Right ventricle myocardium superior (tissue), 1 donor: ENCODE data around the gene TADA2B. TPM values are rescaled to one million over a fixed set of nuclear protein-coding genes. Genes with fewer than 3 reads are reported as not detected.
"Not testable (repeated sequence)": the region's sequence is repeated elsewhere in the genome, so short reads cannot be mapped to it uniquely, and the experiment has no call there.

ENCODE experiments used
- ATAC-seq: fragments of 200-7000 bp; cut with Tn5 transposase; one replicate; pipeline ENCODE4 v1.9.1; 2020; ENCODE audit warnings: mild to moderate bottlenecking; ENCODE audit not compliant: poor library complexity
- DNase-seq: peaks from one replicate; pipeline ENCODE4 v3.0.0-alpha.2; 2020
- intact Hi-C: fragments of 100-400 bp; cut with DNase I; formaldehyde crosslinking; loops from one replicate; pipeline ENCODE4 v1.11.2; 2022
- total RNA-seq: library from RNA; stranded (reverse); fragmentation: NEBNext Ultra II Directional; extraction: Animal tissue kit (Norgen Biotek cat#: 25700); gene quantifications from one replicate; pipeline ENCODE4 v1.2.1, GENCODE V29; 2021
- donor health status: DM: no; HTN: yes; CAD: no; lungs with severe emphysema.

The TADA2B gene
- total RNA-seq, 1 donor from 2014 or later: 35.5 TPM

- DNase-seq (no peak), ATAC-seq (no peak)
- intact Hi-C loops: no loop called here
Measured at GRCh38 chr4:7068279-7068842, 25.2 kb downstream of the TADA2B start.

- ATAC-seq: peak; percentile 2
- DNase-seq: no peak
- intact Hi-C loops: no loop called here
Measured at GRCh38 chr4:7068883-7069282, 25.7 kb downstream of the TADA2B start.

GRCh38 chr4:7070729-7071511 is 27.7 kb downstream of the TADA2B start:
- DNase-seq: peak; percentile 87
- intact Hi-C loops: loop anchor here (2.0 to 5.0 kb wide), 2 partner anchors 96 to 164 kb away; partner anchors contain the start of gene TBC1D14
- ATAC-seq: peak; percentile 14

- DNase-seq: no peak
- no peak for ATAC-seq
- intact Hi-C loops: loop anchor here (5.0 kb wide), 1 partner anchor 166 kb away; the partner anchor contains the start of gene TBC1D14
Measured at GRCh38 chr4:7073059-7073458, 29.9 kb downstream of the TADA2B start.

GRCh38 chr4:7073526-7074390 is 30.6 kb downstream of the TADA2B start:
- intact Hi-C loops: loop anchor here (5.0 kb wide), 1 partner anchor 166 kb away; the partner anchor contains the start of gene TBC1D14
- DNase-seq (no peak), ATAC-seq (no peak)

GRCh38 chr4:7074426-7074825 is 31.3 kb downstream of the TADA2B start:
- intact Hi-C loops: loop anchor here (5.0 kb wide), 1 partner anchor 167 kb away; the partner anchor contains the start of gene TBC1D14
- ATAC-seq (no peak), DNase-seq (no peak)

GRCh38 chr4:7075962-7076695 is 33.0 kb downstream of the TADA2B start:
- ATAC-seq (no peak), DNase-seq (peak; percentile 17)
- intact Hi-C loops: no loop called here

GRCh38 chr4:7076696-7077082 is 33.5 kb downstream of the TADA2B start:
- intact Hi-C loops: no loop called here
- DNase-seq (peak; percentile 23), ATAC-seq (peak; percentile 35)

GRCh38 chr4:7077371-7077770 is 34.2 kb downstream of the TADA2B start:
- ATAC-seq (no peak), DNase-seq (peak; percentile 26)
- intact Hi-C loops: no loop called here

- DNase-seq (no peak), ATAC-seq (no peak)
- intact Hi-C loops: no loop called here
Measured at GRCh38 chr4:7078025-7078424, 34.9 kb downstream of the TADA2B start.

GRCh38 chr4:7079483-7079882 is 36.3 kb downstream of the TADA2B start:
- intact Hi-C loops, ATAC-seq, DNase-seq: not testable (repeated sequence)

GRCh38 chr4:7079909-7080308 is 36.7 kb downstream of the TADA2B start:
- ATAC-seq, intact Hi-C loops, DNase-seq: not testable (repeated sequence)

- intact Hi-C loops: no loop called here
- DNase-seq: no peak
- no peak for ATAC-seq
Measured at GRCh38 chr4:7083597-7084563, 40.7 kb downstream of the TADA2B start.

GRCh38 chr4:7084564-7084961 is 41.4 kb downstream of the TADA2B start:
- intact Hi-C loops, DNase-seq: not testable (repeated sequence)
- peak; percentile 40 for ATAC-seq

- ATAC-seq (no peak), DNase-seq (no peak)
- intact Hi-C loops: no loop called here
Measured at GRCh38 chr4:7086384-7086783, 43.2 kb downstream of the TADA2B start.

- ATAC-seq (no peak), DNase-seq (no peak)
- intact Hi-C loops: no loop called here
Measured at GRCh38 chr4:7087036-7087435, 43.9 kb downstream of the TADA2B start.

GRCh38 chr4:7089213-7089986 is 46.2 kb downstream of the TADA2B start:
- no peak for ATAC-seq
- intact Hi-C loops: no loop called here

More at GRCh38 chr4:7089213-7089986, 46.2 kb downstream of the TADA2B start:
- no peak for DNase-seq
